ENCODE data around the gene TPM2.

- TF ChIP-seq EZH2 (IDR thresholded peaks at IDR 0.05; ENCODE audit: low read length, unreplicated experiment) (no peak), CTCF (conservative IDR thresholded peaks at IDR 0.05; ENCODE audit: low read depth, low read length) (peak; percentile 40; the same call in 1 of the 2 replicates), EZH2phosphoT487 (IDR thresholded peaks at IDR 0.05; ENCODE audit: borderline replicate concordance, low read length) (no peak)
These were observed 28.7 kb downstream of the TPM2 start for GRCh38 chr9:35660966-35661415.
